Activated naive CD8-positive, alpha-beta T cell treated with anti-CD3 and anti-CD28 coated beads for 36 hours (primary cell): Measurements from ENCODE around the gene DHRS1. TPM values are rescaled to one million over a fixed set of nuclear protein-coding genes. Genes with fewer than 3 reads are reported as not detected.

Source experiments
- DNase-seq: peaks from one replicate; pipeline ENCODE4 v3.0.0; 2021
- H3K27ac Mint-ChIP-seq: one replicate; pipeline ENCODE4 v1.8.0; 2022; ENCODE audit warnings: mild to moderate bottlenecking, moderate library complexity, mixed read lengths
- H3K27me3 Mint-ChIP-seq: one replicate; pipeline ENCODE4 v1.8.0; 2022; ENCODE audit warnings: mild to moderate bottlenecking, mixed read lengths
- H3K36me3 Mint-ChIP-seq: one replicate; pipeline ENCODE4 v1.8.0; 2021; ENCODE audit warnings: mild to moderate bottlenecking, mixed read lengths
- H3K4me1 Mint-ChIP-seq: one replicate; pipeline ENCODE4 v1.8.0; 2021; ENCODE audit warnings: mixed read lengths
- H3K4me3 Mint-ChIP-seq: one replicate; pipeline ENCODE4 v1.8.0; 2022; ENCODE audit warnings: mild to moderate bottlenecking, moderate library complexity, mixed read lengths
- H3K9me3 Mint-ChIP-seq: one replicate; pipeline ENCODE4 v1.8.0; 2022; ENCODE audit warnings: mixed read lengths
- total RNA-seq, 2 experiments: library from RNA; stranded (reverse); gene quantifications; one replicate each; pipeline ENCODE4 v1.2.3, GENCODE V29; 2021

Gene DHRS1
- total RNA-seq, result 1 to 10 TPM; 7.4 to 8.6 TPM

DNA sequence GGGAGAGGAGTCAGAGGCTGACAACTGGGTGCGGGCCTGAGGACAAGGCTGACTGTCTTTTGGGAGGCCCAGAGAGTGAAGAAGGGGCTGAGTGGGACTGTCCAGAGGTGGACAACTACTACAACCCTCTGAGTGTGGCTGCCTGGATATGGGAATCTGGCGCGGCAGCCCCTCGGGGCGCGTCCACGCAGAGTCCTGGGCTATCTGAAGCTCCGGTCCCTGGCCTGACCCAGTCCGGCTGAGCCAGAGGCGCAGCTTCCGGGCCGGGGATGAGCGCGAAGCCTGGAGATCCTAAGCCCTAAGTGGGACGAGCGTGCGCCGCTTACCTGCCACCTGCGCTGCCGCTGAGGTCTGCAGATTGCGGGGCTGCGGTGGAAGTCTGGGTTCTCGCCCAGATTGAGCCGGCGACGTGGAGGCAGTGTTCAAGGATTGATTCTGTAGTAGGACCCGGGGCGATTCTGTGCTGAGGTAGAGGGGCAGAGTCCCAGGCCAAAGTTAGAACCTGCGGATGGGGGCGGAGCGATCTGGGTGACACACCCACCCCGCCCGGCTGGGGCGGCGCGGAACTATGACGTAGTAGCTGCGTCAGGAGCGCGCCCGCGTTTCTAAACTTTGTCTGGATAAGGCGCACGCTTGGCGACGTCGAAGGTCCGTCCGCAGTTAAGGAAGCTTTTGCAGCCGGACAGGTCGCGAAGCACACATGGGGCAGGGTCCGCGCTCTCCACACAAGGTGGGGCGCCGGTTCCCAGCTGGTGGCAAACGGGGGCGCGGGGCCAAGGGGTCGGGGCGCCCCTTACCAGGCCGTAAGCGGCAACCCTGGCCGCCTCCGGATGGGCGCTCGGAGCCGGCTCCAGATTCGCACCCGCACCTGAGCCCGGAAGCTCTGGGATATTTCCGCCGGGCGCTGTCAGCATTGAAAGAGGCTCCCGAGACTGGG lies at the start of gene DHRS1, which contains the start of gene NOP9:
Gene DHRS1, minus strand, starts transcription at position 526 of the 937 bp plus-strand sequence. CDS start 674 bp downstream, outside the sequence.
Gene NOP9, plus strand, starts transcription at position 596 of the 937 bp plus-strand sequence. Its CDS starts 105 bp downstream, at position 701.
- Mint-ChIP-seq H3K27me3 (no peaks in the 10 kb centered on the region), H3K36me3 (peaks cover 29% of the 10 kb centered on the region), H3K27ac (peak within 1 kb of the TSS; percentile 91), H3K4me3 (peak within 1 kb of the TSS; percentile 89), H3K4me1 (peaks cover 46% of the 10 kb centered on the region), H3K9me3 (no peaks in the 10 kb centered on the region)
- DNase-seq, result peak; percentile 90

GRCh38 chr14:24348186-24348585 lies 48.6 kb upstream of the DHRS1 start:
- no peaks in the 10 kb centered on the region for H3K9me3 Mint-ChIP-seq
- no peaks in the 10 kb centered on the region for H3K36me3 Mint-ChIP-seq
- DNase-seq, result no peak
- no peaks in the 10 kb centered on the region for H3K4me1 Mint-ChIP-seq
- no peak overlapping the region for H3K27ac Mint-ChIP-seq
- H3K4me3 Mint-ChIP-seq, result no peak overlapping the region
- peaks cover 52% of the 10 kb centered on the region for H3K27me3 Mint-ChIP-seq

DNA sequence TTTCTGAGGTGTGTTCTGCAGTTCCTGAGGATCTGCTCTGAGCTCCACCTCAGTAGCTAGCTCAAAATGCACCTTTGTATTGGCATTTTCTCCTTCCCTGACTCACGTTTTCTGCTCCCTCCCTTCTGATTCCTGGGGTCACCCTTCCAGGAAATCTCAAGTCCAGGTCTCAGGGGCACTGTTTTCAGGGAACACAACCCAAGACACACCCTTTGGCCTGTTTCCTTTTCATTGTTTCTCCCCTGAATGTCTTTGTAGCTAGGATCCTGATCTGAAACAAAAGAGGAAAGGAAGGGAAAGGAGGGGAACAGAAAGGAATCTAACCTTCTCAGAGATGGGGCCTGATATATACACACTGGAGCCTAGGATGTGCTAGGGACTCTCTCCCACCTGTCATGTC lies 47.6 kb upstream of the DHRS1 start:
- no peak for DNase-seq
- Mint-ChIP-seq H3K27me3 (peaks cover 42% of the 10 kb centered on the region), H3K27ac (no peak overlapping the region), H3K4me3 (no peak overlapping the region), H3K4me1 (no peaks in the 10 kb centered on the region), H3K9me3 (no peaks in the 10 kb centered on the region), H3K36me3 (no peaks in the 10 kb centered on the region)

GRCh38 chr14:24343795-24344660 lies 44.4 kb upstream of the DHRS1 start:
- no peak for DNase-seq
- Mint-ChIP-seq H3K36me3 (no peaks in the 10 kb centered on the region), H3K4me3 (no peak overlapping the region), H3K9me3 (no peaks in the 10 kb centered on the region), H3K27ac (no peak overlapping the region), H3K27me3 (peaks cover 18% of the 10 kb centered on the region), H3K4me1 (peaks cover 11% of the 10 kb centered on the region)

- peaks cover 18% of the 10 kb centered on the region for H3K4me1 Mint-ChIP-seq
- H3K9me3 Mint-ChIP-seq, result no peaks in the 10 kb centered on the region
- no peak overlapping the region for H3K4me3 Mint-ChIP-seq
- no peak for DNase-seq
- no peak overlapping the region for H3K27ac Mint-ChIP-seq
- peaks cover 9% of the 10 kb centered on the region for H3K27me3 Mint-ChIP-seq
- H3K36me3 Mint-ChIP-seq, result no peaks in the 10 kb centered on the region
These were observed 43.3 kb upstream of the DHRS1 start for GRCh38 chr14:24342889-24343288.

DNA sequence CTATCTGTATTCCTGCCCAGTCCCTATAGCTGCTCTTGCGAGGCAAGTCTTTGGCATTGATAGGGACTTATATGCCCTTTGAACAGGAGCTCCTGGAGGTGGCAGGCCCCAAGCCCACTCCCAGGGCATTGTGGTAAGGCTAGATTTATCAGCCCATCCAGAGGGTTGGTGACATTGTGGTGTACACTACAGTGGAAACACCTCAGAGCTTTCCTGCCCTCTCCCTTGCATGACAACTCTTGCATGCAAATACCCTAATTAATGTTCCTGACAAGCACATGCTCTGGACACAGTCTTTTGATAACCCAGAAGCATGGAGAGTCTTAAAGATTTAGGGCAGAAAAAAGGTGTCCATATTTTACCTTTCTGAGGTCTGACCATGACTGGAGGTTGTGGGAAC lies 41.0 kb upstream of the DHRS1 start:
- no peak for DNase-seq
- no peak overlapping the region for H3K27ac Mint-ChIP-seq
- H3K36me3 Mint-ChIP-seq, result peaks cover 4% of the 10 kb centered on the region
- no peak overlapping the region for H3K4me3 Mint-ChIP-seq
- H3K4me1 Mint-ChIP-seq, result peaks cover 20% of the 10 kb centered on the region
- peaks cover 9% of the 10 kb centered on the region for H3K27me3 Mint-ChIP-seq
- H3K9me3 Mint-ChIP-seq, result no peaks in the 10 kb centered on the region

GRCh38 chr14:24339284-24340151 lies 39.9 kb upstream of the DHRS1 start, which contains the start of gene RIPK3:
TSS of gene RIPK3 (minus strand) at chr14:24339991. CDS start at chr14:24339826, 165 bp downstream.
- peak within 1 kb of the TSS; percentile 85 for H3K4me3 Mint-ChIP-seq
- peaks cover 11% of the 10 kb centered on the region for H3K27me3 Mint-ChIP-seq
- H3K27ac Mint-ChIP-seq, result peak within 1 kb of the TSS; percentile 76
- DNase-seq, result peak; percentile 66
- H3K9me3 Mint-ChIP-seq, result no peaks in the 10 kb centered on the region
- peaks cover 22% of the 10 kb centered on the region for H3K4me1 Mint-ChIP-seq
- H3K36me3 Mint-ChIP-seq, result peaks cover 4% of the 10 kb centered on the region

GRCh38 chr14:24338843-24339242 lies 39.3 kb upstream of the DHRS1 start:
- Mint-ChIP-seq H3K4me3 (peak overlapping the region; percentile 85), H3K27me3 (peaks cover 17% of the 10 kb centered on the region), H3K9me3 (no peaks in the 10 kb centered on the region), H3K4me1 (peaks cover 25% of the 10 kb centered on the region), H3K27ac (no peak overlapping the region), H3K36me3 (peaks cover 4% of the 10 kb centered on the region)
- DNase-seq, result no peak

DNA sequence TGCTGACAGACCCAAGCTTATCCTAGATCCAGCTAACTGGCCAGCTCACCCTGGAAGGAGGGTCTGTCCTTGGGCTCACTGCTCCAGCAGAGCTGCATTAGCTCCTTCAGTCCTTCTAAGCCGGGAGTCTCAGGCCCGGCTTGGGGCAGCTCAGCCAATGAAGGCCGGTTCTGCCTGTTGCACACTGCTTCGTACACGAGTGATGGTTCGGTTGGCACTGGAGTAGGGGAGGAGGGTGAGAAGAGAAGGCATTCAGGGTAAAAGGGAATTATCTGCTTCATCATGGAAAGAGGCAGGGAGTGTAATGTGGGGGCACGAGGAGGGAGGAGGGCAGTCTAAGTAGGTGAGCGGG lies 38.2 kb upstream of the DHRS1 start:
- Mint-ChIP-seq H3K4me3 (no peak overlapping the region), H3K27ac (no peak overlapping the region), H3K27me3 (peaks cover 28% of the 10 kb centered on the region), H3K4me1 (peaks cover 29% of the 10 kb centered on the region), H3K9me3 (no peaks in the 10 kb centered on the region), H3K36me3 (peaks cover 4% of the 10 kb centered on the region)
- no peak for DNase-seq

DNA sequence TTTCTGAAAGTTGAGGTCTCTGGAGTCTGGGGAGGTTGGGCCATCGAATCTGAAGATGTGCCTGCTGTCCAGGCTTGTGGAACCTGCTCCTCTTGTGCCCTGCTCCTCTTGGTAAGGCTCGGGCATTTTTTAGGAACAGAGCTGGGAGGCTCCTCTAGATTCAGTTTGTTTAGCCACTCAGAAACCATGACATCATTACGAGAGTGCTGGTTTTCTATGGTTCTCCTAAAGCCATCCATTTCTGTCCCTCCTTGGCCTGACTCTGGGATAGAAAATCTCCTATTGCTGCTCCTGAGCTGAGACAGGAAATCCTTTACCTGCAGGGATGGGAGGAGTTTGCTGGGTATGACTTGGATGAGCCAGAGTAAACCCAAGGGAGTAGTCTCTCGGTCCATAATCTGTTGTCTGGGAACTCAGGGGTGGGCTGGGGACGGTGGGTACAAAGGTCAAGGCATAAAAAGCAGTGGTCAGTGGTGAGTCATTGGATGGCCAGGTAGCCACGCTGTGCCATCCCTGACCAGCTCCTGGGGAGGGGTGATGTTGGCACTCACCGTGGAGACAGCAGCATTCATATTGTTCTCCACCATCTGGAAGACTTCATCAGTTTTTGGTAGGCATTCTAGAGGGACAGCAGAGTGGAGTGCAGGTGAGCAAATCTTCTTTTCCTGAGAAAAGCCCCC lies 37.7 kb upstream of the DHRS1 start:
- DNase-seq, result no peak
- no peak overlapping the region for H3K4me3 Mint-ChIP-seq
- H3K9me3 Mint-ChIP-seq, result no peaks in the 10 kb centered on the region
- H3K27me3 Mint-ChIP-seq, result peaks cover 33% of the 10 kb centered on the region
- H3K27ac Mint-ChIP-seq, result no peak overlapping the region
- H3K4me1 Mint-ChIP-seq, result peaks cover 32% of the 10 kb centered on the region
- H3K36me3 Mint-ChIP-seq, result peaks cover 4% of the 10 kb centered on the region

DNA sequence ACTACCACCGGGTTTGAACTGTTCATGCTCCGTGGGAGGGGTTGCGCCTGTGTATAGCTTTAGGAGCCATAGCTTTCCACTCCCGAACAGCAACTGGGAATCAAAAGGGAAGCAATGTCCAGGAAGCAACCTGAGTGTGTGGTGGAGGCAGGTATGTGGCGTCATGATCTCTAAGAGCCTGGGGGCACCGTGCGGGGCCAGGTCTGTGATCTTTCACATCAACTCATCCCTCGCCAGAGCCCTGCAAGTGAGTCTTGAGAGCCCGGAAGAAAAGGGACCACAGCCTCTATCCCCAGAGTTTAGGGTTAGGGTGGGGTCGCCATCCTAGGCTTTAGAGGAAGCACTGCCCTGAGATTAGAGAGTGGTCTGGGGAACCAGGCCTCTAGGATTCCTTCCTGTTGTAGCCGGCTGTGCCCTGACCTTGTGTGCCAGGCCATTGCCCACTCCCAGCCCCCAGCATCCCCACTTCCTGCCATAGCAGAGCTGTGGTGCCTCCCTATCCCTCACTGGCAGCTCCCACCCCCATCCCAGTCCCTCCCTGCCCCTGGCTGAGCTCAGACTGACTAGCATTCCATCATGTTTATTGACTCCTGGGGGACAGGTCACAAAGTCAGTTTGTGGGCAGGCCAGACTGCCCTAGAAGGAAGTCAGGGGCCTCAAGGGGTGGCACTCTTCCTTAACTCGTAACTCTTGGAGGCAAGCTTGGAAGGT lies 36.0 kb upstream of the DHRS1 start:
- H3K36me3 Mint-ChIP-seq, result peaks cover 4% of the 10 kb centered on the region
- H3K9me3 Mint-ChIP-seq, result no peaks in the 10 kb centered on the region
- no peak overlapping the region for H3K4me3 Mint-ChIP-seq
- H3K27me3 Mint-ChIP-seq, result peaks cover 46% of the 10 kb centered on the region
- peaks cover 39% of the 10 kb centered on the region for H3K4me1 Mint-ChIP-seq
- H3K27ac Mint-ChIP-seq, result no peak overlapping the region
- DNase-seq, result no peak

DNA sequence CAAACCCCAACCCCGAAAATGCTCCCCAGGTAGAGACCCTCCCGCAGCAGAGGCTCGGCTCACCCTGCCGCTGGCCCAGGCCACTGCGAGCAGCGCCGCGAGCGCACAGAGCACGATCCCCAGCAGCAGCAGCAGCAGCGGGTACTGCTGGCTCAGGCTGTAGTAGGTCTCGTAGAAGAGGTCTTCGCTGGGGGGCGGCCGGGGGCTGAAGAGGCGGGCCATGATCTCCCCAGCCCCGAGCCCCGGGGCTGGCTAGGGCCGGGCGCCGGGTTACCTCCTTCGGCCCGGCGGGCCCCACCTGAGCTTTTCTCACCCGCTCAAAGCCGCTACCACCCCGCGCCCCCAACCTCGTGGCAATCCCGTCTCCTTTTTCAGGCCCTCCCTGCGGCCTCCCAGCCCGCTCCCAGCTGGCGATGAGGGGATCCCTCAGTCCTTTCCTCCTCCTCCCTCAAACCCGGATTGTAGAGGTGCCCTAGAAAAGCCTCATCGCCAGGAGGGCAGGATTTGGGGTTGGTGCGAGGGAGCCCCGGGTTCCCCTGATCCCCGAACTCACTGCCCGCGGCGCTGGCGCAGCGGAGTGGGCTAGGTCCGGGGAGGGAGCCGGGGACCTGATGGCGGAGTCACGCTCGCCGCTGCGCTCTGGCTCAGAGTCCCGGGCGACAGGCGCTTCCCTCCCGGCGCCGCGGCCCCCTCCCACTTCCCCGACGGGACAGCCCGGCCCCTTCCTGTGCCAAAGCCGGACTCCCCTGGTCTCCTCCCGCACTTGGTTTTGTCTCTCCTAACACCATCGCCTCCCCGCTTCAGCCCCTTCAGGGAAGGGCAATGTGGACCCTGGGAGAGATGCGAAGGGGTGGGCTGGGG lies 35.1 kb upstream of the DHRS1 start, which contains the start of gene ADCY4:
Gene ADCY4, minus strand, starts transcription at position 641 of the 861 bp plus-strand sequence. Its CDS starts 419 bp downstream, at position 222.
- no peak within 1 kb of the TSS for H3K27ac Mint-ChIP-seq
- H3K27me3 Mint-ChIP-seq, result peaks cover 49% of the 10 kb centered on the region
- no peak for DNase-seq
- H3K4me1 Mint-ChIP-seq, result peaks cover 34% of the 10 kb centered on the region
- H3K9me3 Mint-ChIP-seq, result no peaks in the 10 kb centered on the region
- peak within 1 kb of the TSS; percentile 50 for H3K4me3 Mint-ChIP-seq
- H3K36me3 Mint-ChIP-seq, result peaks cover 4% of the 10 kb centered on the region
